Measurements from ENCODE around the gene POLR1A. TPM values are rescaled to one million over a fixed set of nuclear protein-coding genes. Genes with fewer than 3 reads are reported as not detected.

POLR1A gene
- total RNA-seq, 2 donors from 2014 or later: 17.8 to 33.4 TPM

DNA sequence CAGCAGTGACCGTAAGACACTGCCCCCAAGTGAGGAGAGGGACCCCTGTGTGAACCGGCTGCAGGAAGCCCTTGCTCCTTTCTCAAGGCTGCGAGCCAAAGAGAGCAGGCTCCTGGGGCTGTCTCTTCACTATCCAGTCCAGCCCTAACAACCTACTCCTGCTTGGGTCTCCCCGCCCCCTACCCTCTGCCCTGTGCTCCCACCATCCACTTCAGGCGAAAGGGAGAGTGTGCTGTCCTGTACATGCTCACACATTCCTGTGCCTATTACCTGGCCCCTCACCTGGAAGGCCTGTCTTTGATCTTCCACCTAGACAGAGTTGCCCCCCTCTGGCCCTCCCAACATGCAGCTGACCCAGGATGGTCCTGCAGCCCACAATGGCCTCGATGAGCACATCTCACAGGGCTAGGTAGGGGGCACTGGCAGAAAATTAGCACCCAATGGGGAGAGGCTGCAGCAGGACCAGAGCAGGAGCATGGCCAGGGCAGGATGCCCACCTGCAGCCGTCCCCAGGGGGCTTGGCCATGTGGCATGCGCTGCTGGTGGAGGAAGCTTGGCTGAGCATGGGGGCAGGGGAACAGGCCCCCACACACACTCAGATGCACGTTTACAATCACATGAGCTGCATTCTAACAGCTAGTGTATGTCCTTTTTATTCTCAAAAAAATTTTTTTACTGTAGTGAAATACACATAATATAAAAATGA is 93.5 kb downstream of the POLR1A start:
- ATAC-seq: peak in 1 of 2 donors; percentile 30
- intact Hi-C loops (cut with DNase I): no loop called here
- DNase-seq: no peak

- intact Hi-C loops (cut with DNase I): no loop called here
- peak in 1 of 2 donors; percentile 32 for ATAC-seq
- DNase-seq: no peak
Measured at GRCh38 chr2:86011449-86011941, 94.2 kb downstream of the POLR1A start.

DNA sequence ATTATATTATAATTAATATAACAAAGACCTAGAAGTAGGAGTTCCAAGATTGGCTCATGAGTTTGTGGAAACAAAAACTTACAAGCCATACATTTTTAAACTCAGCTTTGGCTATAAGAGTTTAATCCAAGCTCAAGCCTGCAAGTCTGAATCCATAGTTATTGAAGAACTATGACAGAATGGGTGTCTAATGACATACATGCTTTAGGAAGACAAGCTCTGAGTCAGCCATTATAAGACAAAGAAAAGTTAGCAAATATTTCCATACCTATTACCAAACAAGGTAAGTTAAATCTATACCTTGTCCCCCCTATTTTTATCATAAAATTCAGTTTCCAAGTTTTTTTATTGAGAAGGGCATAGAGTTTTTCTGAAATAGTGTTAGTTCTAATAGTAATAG is 95.6 kb downstream of the POLR1A start:
- ATAC-seq (no peak), DNase-seq (no peak)
- intact Hi-C loops (cut with DNase I): no loop called here

DNA sequence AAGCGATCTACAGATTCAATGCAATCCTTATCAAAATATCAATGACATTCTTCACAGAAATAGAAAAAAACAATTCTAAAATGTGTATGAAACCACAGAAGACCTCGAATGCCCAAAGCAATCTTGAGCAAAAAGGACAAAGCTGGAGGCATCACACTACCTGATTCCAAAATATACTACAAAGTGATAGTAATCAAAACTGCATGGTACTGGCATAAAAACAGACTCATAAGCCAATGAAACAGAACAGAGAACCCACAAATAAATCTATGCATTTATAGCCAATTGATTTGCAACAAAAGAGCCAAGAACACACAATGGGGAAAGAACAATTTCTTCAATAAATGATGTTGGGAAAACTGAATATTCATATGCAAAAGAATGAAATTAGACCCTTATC is 99.2 kb downstream of the POLR1A start:
- intact Hi-C loops (cut with DNase I): no loop called here
- ATAC-seq (no peak), DNase-seq (no peak)

GRCh38 chr2:86003967-86004366 is 101.7 kb downstream of the POLR1A start:
- DNase-seq (no peak), ATAC-seq (no peak)
- intact Hi-C loops (cut with DNase I): no loop called here

DNA sequence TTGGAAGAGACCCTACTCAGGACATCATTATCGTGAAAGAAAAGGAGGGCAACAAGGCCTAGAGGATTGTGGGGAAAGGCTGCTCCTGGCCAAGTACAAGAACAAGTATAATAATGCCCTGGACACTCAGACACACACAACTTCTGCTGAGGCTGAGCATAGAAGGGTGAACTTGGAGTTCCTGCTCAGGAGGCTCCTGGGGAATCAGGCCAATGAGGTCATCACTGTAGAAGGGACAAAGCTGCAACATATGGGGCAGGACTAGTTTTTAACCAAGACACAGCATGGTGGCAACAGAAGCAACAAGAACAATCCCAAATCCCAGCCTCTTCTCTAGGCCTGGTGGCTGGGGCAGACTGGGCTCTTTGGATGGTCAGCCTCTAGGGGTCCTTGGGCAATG is 102.6 kb downstream of the POLR1A start:
- no peak for ATAC-seq
- DNase-seq: no peak
- intact Hi-C loops (cut with DNase I): no loop called here

DNA sequence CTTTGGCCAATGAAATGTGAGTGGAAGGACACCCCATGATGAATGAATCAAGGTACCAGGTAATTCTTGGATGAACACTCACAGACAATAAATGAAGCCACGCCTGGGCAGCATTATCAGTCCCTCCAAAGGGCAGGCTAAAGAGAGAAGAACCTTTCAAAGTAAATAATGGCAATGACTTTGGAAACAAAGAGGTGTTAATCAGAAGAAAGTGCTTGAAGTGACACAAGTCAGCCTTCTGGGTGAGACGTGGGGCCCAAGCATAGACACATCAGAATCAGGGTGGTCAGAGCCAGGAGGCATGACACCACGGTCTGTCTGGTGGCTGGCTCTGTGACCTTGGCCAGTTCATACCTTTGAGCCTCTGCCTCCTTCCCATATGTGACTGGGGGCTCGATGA is 103.3 kb downstream of the POLR1A start:
- intact Hi-C loops (cut with DNase I): no loop called here
- no peak for DNase-seq
- no peak for ATAC-seq

DNA sequence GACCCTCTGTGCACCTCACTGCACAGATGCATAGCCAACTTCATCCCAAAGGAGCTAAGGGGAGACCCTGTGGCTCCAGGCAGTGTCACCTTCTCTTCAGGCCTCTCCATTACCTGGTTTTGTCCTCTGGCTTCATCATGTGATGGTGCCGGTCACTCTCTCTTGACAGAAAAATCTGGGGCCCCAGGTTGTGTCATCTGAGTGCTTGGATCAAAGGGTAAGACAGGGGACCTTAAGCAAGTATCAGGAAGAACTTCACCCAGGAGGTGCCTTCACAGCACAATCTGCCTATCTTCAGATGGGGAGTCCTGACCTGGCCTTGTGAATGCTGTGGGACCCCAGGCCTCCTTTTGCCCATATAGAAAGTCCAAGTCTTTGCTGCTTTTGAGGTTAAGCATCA is 104.4 kb downstream of the POLR1A start:
- ATAC-seq (no peak), DNase-seq (no peak)
- intact Hi-C loops (cut with DNase I): no loop called here

- intact Hi-C loops (cut with DNase I): no loop called here
- no peak for DNase-seq
- no peak for ATAC-seq
Measured at GRCh38 chr2:86000938-86001312, 104.8 kb downstream of the POLR1A start.

DNA sequence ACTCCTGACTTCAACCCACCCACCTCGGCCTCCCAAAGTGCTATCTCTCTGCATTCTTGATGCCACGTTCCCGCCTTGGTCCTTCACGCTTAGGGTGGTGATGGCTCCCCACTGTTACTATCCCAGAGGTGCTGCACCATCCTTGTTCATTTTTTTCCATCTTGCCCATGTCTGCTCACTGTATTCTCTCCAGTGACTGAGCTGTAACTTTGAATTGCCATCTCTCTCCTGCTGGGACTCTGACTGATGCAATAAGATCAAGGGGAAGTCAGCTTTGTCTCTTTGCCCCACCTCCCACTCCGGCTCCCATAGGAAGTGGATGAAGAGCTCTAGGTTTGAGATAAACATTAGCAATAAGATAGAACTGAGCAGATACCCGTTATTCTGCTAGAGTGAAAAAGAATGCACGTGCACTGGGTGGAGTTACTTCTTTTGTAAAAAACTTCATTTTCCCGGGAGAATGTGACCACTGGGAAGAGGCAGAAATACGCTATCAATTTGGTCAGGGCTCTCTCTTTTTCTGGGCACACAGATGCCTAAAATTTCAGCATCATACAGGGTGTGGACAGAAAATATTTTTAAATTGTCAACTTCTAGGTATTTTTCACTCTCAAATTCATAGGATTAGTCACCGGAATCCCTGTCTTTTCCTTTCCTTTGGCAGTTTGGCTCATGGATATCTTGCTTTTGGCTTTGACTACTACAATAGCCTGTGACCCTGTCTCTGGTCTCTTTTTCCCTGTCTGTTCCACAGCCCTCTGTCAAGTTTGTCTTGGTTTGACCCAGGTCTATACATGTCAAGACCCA is 105.4 kb downstream of the POLR1A start:
- intact Hi-C loops (cut with DNase I): no loop called here
- no peak for DNase-seq
- ATAC-seq: no peak

GRCh38 chr2:85999061-85999831 is 106.4 kb downstream of the POLR1A start:
- no peak for DNase-seq
- ATAC-seq: peak; percentile 27 to 39
- intact Hi-C loops (cut with DNase I): no loop called here

GRCh38 chr2:85998071-85998991 is 107.4 kb downstream of the POLR1A start:
- peak; percentile 75 for DNase-seq
- peak; percentile 51 to 60 for ATAC-seq
- intact Hi-C loops (cut with DNase I): no loop called here

GRCh38 chr2:85997017-85997970 is 108.4 kb downstream of the POLR1A start:
- peak; percentile 62 for DNase-seq
- peak; percentile 52 to 63 for ATAC-seq
- intact Hi-C loops (cut with DNase I): no loop called here

GRCh38 chr2:85996591-85996990 is 109.1 kb downstream of the POLR1A start:
- ATAC-seq: peak; percentile 6 to 10
- intact Hi-C loops (cut with DNase I): no loop called here

DNA sequence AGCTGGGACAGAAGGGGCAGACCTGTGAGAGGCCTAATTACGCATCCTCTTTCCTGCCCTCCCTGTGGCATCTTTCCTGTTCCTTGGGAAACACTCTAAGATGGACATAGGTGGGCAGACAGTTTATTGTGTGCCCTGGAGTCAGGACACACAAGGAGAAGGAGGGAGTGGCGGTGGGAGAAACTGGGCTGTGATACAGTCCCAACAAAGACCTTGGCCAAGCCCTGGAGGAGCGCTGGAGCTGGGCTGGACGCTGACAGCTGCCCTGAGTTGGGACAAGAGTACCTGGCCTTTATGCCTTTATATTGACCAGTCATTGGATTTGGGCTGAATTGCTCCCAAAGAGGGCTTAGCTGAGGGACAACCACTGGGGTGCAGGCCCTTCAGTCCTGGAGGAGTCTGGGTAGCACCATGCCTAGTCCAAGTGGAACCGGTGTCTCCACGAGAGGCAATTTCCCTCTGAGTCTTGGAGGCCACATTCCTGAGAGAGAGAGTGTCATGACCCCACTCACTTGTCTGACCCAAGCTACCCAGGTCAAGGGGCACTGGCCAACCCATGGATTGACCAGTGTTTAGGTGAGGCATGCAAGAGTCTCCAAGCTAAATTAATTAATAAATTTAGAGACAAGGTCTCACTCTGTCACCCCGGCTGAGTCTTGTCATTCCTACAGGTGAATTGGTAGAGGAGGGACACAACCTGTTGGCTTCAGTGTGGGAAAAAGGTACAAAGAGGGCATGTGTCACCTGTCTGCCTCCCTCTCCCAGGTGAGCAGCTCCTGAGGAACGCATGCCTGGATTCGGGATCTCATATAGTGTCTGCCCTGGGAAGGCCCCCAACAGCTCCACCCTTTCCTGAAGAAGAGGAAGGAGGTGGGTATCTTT is 109.8 kb downstream of the POLR1A start:
- ATAC-seq: no peak
- intact Hi-C loops (cut with DNase I): no loop called here
- no peak for DNase-seq

More at GRCh38 chr2:85996591-85996990, 109.1 kb downstream of the POLR1A start:
- DNase-seq: peak; percentile 37

DNA sequence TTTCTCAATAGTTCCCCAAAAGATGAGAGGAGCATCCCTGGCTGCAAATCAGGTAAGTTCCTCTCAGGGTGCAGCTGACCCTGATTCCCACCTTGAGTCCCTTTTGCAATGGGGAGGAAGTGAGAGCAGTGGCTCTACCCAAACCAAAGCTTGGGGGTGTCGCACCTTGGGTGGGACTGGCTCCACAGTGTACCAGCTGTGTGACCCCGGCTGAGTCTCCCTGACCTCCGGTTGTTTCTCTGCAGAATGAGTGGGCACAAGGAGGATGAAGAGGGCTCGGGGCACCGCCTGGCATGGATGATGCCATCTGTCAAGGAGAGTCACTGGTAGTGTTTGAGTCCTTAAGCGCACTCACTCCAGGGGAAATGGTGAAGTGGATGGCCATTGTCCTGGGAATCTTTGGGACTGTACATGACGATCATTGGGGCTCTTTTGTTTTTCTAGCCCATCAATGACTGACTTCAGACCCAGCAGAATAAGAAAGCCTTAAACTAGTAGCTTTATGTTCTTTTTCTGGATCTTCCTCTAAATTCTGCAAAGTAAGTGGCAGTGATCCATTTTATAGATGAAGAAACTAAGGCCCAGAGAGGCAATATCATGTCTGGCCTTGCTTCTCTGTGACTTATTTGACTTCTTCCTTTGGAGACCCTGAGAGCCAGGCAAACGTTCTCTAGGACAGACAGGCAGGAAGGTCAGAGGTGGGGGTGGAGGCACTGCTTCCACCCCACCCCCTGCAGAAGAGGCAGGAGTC is 110.6 kb downstream of the POLR1A start:
- DNase-seq: no peak
- no peak for ATAC-seq
- intact Hi-C loops (cut with DNase I): no loop called here
